Mucosa of descending colon (tissue), 3 donors: ENCODE data around the gene DHX16. TPM values are rescaled to one million over a fixed set of nuclear protein-coding genes. Genes with fewer than 3 reads are reported as not detected.

Experiments
- ATAC-seq: fragments of 200-7000 bp; cut with Tn5 transposase; one replicate; pipeline ENCODE4 v1.9.1; 2020; ENCODE audit warnings: mild to moderate bottlenecking, moderate library complexity
- DNase-seq, 3 donors: peaks; one replicate each; pipeline ENCODE4 v3.0.0-alpha.2; 2020
- H3K36me3 ChIP-seq: fragments of 200-600 bp; one replicate; pipeline ENCODE4 v1.8.0; 2021; ENCODE audit warnings: low read depth, mild to moderate bottlenecking
- H3K4me1 ChIP-seq: fragments of 200-600 bp; one replicate; pipeline ENCODE4 v1.8.0; 2021; ENCODE audit warnings: low read depth, mild to moderate bottlenecking
- H3K4me3 ChIP-seq: fragments of 200-600 bp; one replicate; pipeline ENCODE4 v1.8.0; 2021; ENCODE audit warnings: mild to moderate bottlenecking
- H3K9me3 ChIP-seq: fragments of 200-600 bp; one replicate; pipeline ENCODE4 v1.8.0; 2021; ENCODE audit warnings: mild to moderate bottlenecking
- intact Hi-C, 2 donors: fragments of 100-400 bp; cut with DNase I in 1 of 2; cut with micrococcal nuclease in 1 of 2; formaldehyde crosslinking; loops; one replicate each; pipeline versions ENCODE4 v1.11.0 to v1.11.1; 2022; cut with DNase I, micrococcal nuclease
- total RNA-seq, 3 donors: library from RNA; stranded (reverse); fragmentation: NEBNext Ultra II Directional in 2 of 3; extraction: Animal tissue kit (Norgen Biotek cat#: 25700) in 2 of 3; gene quantifications; one replicate each; pipeline versions ENCODE4 v1.2.1 to v1.2.4, GENCODE V29; 2021 to 2023
- TF ChIP-seq, protein P1 (sequence below): fragments of 200-600 bp; IDR thresholded peaks from one replicate; pipeline ENCODE4 v1.8.0; 2022; ENCODE audit warnings: antibody characterized with exemption, mild to moderate bottlenecking
- donor health status: DM: no; HTN: no; CAD: no; lungs with moderate emphysema.
- donor health status: DM: no; HTN: no; CAD: no.
- donor health status: DM: no; HTN: yes; CAD: no.

The DHX16 gene
- total RNA-seq, 3 donors from 2014 or later: 31.0 to 36.2 (median 36.0) TPM

DNA sequence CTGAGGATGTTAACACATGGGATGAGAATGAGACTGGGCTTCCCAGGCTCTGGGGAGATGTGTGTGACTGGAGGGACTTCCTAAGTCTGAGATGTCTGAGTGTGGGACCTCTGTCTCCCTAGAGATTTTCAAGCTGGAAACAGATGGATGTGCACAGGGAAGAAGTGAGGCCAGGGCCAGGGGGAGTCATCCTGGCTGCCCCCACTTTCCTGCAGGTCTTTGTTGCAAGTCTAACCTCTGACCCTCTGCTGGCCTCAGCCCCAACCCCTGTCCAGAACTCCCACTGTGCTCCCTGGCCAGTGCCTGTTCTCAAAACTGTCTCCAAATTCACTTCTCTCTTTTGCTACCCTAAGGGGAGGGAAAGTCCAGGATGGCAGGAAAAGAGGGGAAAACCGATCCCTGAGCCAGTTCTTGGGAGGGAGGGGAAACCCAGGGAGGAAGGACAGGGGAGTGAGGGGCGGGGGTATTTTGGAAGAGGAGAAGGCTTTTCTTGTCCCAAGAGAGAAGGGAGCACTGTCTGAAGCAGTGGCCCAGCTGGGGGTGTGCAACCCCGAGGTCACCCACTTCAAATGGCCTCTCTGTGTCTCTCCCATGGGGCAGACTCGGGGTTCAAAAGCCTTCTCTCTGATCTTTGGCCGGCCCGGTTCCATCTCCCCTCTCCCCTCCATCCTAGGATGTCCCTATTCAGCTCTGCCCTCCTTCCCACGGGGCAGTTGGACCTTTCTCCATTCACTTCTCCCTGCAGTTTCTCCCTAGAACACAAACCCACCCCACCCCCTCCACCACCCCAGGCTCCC is 10.6 kb upstream of the DHX16 start:
- TF ChIP-seq, protein P1, sequence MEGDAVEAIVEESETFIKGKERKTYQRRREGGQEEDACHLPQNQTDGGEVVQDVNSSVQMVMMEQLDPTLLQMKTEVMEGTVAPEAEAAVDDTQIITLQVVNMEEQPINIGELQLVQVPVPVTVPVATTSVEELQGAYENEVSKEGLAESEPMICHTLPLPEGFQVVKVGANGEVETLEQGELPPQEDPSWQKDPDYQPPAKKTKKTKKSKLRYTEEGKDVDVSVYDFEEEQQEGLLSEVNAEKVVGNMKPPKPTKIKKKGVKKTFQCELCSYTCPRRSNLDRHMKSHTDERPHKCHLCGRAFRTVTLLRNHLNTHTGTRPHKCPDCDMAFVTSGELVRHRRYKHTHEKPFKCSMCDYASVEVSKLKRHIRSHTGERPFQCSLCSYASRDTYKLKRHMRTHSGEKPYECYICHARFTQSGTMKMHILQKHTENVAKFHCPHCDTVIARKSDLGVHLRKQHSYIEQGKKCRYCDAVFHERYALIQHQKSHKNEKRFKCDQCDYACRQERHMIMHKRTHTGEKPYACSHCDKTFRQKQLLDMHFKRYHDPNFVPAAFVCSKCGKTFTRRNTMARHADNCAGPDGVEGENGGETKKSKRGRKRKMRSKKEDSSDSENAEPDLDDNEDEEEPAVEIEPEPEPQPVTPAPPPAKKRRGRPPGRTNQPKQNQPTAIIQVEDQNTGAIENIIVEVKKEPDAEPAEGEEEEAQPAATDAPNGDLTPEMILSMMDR: no peak
- intact Hi-C loops: no loop called here
- Histone ChIP-seq H3K4me1 (peaks cover 24% of the 10 kb centered on the region), H3K36me3 (no peaks in the 10 kb centered on the region), H3K4me3 (peak overlapping the region; percentile 14), H3K9me3 (no peaks in the 10 kb centered on the region)
- DNase-seq: peak in 1 of 3 donors; percentile 53
- no peak for ATAC-seq

DNA sequence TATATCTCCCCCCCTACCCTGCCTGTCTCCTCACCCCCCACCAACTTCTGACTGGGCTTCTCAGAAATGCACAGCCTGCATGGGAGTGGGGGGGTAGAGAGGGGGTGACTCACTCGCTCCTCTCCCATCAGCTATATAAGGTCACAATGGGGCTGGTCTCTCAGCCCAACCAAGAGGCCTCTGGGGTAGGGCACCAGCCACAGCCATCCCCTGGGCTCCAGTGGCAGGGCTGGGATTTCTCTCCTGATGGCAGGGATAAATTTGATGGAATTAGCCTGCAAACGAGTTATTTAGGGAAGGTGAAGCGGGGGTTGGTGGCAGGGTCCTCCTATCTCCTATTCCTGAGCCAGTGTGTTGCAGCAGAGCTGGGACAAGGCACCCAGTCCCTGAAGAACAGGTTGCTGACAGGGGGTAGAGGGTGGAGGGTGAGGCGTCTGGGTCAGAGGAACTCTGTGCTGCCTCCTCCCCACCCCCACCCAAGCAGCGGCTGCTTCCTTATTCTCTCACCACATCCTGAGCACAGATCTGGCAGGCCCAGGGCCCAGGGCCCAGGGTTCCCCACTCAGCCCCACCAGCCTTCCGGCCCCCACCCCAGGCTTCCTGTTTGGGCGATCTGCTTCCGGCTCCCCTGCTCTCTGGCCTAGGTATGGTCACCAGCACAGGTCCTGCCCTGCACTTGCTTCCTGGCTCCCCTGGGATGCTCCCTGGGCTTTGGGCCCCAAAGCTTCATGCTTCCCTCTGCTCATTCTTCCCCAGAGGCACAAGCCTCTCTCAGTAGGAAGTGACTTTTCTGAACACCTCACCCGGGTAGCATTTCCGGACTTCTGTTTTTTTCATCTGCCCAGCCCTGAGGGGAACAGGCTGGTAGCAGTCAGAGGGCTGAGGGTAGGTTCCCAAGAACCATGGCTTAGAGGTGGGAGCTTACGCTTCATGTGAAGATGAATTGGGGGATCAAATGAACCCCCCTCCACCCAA is 9.6 kb upstream of the DHX16 start:
- peak; percentile 79 to 96 (median 84) for DNase-seq
- ATAC-seq: peak; percentile 57
- Histone ChIP-seq H3K9me3 (no peaks in the 10 kb centered on the region), H3K36me3 (no peaks in the 10 kb centered on the region), H3K4me3 (peak overlapping the region; percentile 14), H3K4me1 (peaks cover 18% of the 10 kb centered on the region)
- TF ChIP-seq, protein P1: no peak
- intact Hi-C loops: no loop called here

DNA sequence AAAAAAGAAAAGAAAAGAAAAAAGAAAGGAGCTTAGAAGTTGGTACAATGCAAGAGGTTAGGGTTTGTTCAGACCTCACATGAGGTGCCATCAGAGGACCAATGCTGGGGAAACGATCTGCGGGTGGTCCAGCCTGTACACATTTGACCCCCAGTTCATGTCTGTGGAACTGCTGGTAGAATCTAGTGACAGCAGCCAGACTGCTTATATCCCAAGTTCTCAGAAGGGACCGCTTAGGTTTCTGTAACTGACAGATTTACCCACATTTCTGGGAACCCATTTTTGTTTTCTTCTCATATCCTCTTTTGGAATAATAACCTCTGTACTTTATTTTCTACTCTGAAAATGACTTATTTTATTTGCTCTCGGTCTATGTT is 8.9 kb upstream of the DHX16 start:
- ATAC-seq (no peak), DNase-seq (peak in 1 of 3 donors; percentile 17)
- Histone ChIP-seq H3K4me1 (peaks cover 17% of the 10 kb centered on the region), H3K4me3 (no peak overlapping the region), H3K9me3 (no peaks in the 10 kb centered on the region), H3K36me3 (no peaks in the 10 kb centered on the region)
- intact Hi-C loops: loop anchor here in 1 of 2 donors (2.0 kb wide), 1 partner anchor 41 kb away; no protein-coding TSS in a partner anchor
- TF ChIP-seq, protein P1: no peak

DNA sequence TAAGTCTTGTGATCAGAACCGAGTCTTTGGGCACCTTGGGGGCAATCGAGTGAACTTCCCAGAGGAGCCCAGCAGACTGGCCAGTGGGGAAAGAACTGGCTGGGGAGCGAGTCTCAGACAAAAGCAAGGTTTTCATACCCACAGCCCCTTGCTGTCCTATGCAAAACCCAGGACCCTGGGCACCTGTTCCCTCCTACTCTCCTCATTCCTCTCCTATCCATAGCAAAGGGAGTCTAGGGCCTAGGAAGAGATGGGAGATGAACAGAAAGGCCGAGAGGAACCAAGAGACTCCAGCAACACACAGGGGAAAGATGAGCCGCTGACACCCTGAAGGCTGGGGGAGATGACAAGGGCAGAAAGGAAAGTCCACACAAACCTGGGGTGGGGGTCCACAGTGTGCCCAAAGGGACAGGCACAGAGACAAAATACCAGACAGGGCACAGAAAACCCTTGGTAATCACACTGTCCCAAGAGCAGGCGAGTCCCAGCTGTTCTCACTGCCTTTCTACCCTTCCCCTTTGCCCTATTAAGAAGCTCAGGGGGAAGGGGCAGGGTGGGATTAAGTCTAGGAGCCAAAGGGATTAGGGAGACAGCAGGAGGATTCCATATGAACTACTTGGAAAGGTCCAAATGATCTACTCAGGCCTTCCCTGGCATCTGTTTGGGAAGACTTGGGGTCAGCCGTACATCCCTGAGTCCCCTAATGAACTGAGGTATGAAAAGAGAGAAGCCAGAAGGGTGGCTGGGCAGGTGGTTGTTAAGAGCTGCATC is 7.1 kb upstream of the DHX16 start:
- ATAC-seq (no peak), DNase-seq (peak in 1 of 3 donors; percentile 17)
- Histone ChIP-seq H3K36me3 (no peaks in the 10 kb centered on the region), H3K4me3 (no peak overlapping the region), H3K9me3 (no peaks in the 10 kb centered on the region), H3K4me1 (peaks cover 17% of the 10 kb centered on the region)
- intact Hi-C loops: loop anchor here (2.0 kb wide), 1 partner anchor 43 kb away; no protein-coding TSS in a partner anchor
- TF ChIP-seq, protein P1: no peak
